WTC11 (cell line): ENCODE data around the gene NET1. TPM values are rescaled to one million over a fixed set of nuclear protein-coding genes. Genes with fewer than 3 reads are reported as not detected.

Experiments used
- ATAC-seq: fragments of 200-7000 bp; cut with Tn5 transposase; 2 replicates; pipeline ENCODE4 v1.10.0; 2021; ENCODE audit warnings: mild to moderate bottlenecking, moderate library complexity
- CTCF ChIA-PET: fragments of 300-600 bp; sonication (Branson Sonifier 250); formaldehyde crosslinking; loops from one replicate; lab custom pipeline; 2021; ENCODE audit warnings: antibody characterized with exemption; lab: Charles Lee
- POLR2A ChIA-PET: fragments of 350-600 bp; sonication (Branson Sonifier 250); formaldehyde crosslinking; loops from one replicate; lab custom pipeline; 2021; ENCODE audit warnings: antibody characterized with exemption; lab: Charles Lee
- DNase-seq: peaks from one replicate; pipeline ENCODE4 v3.0.0; 2021; ENCODE audit warnings: low spot score
- H3K27ac Mint-ChIP-seq: 2 replicates; pipeline ENCODE4 v1.8.0; 2021; ENCODE audit warnings: mixed read lengths
- H3K27me3 Mint-ChIP-seq: 2 replicates; pipeline ENCODE4 v1.8.0; 2021; ENCODE audit warnings: low read depth, mild to moderate bottlenecking, moderate library complexity, mixed read lengths
- H3K36me3 Mint-ChIP-seq: 2 replicates; pipeline ENCODE4 v1.8.0; 2021; ENCODE audit warnings: mixed read lengths
- H3K4me1 Mint-ChIP-seq: 2 replicates; pipeline ENCODE4 v1.8.0; 2022; ENCODE audit warnings: mixed read lengths
- H3K4me3 Mint-ChIP-seq: 2 replicates; pipeline ENCODE4 v1.8.0; 2021; ENCODE audit warnings: mild to moderate bottlenecking, moderate library complexity, mixed read lengths
- H3K9me3 Mint-ChIP-seq: 2 replicates; pipeline ENCODE4 v1.8.0; 2021; ENCODE audit warnings: mixed read lengths
- CREM ChIP-seq: sonication (generic); formaldehyde crosslinking; IDR thresholded peaks from 2 replicates; pipeline ENCODE4 v1.8.1; 2022; ENCODE audit warnings: mild to moderate bottlenecking, missing genetic modification reagents, moderate library complexity
- GABPB1 ChIP-seq: sonication (generic); formaldehyde crosslinking; IDR thresholded peaks from 2 replicates; pipeline ENCODE4 v1.8.1; 2023; ENCODE audit warnings: mild to moderate bottlenecking, missing genetic modification reagents
- JAZF1 ChIP-seq: fragments of 250-450 bp; sonication (Bioruptor Pico); IDR thresholded peaks from 2 replicates; pipeline ENCODE4 v1.9.0; 2021; ENCODE audit warnings: moderate library complexity, mild to moderate bottlenecking, inconsistent platforms
- NFYB ChIP-seq: sonication (generic); formaldehyde crosslinking; conservative IDR thresholded peaks from 2 replicates; pipeline ENCODE4 v1.8.0; 2022; ENCODE audit warnings: low read depth, missing genetic modification reagents
- NR1H2 ChIP-seq: sonication (generic); formaldehyde crosslinking; IDR thresholded peaks from 2 replicates; pipeline ENCODE4 v1.9.0; 2021; ENCODE audit warnings: mild to moderate bottlenecking, moderate library complexity, missing genetic modification reagents
- OVOL2 ChIP-seq: fragments of 250-450 bp; sonication (Bioruptor Pico); IDR thresholded peaks from 2 replicates; pipeline ENCODE4 v1.9.0; 2021; ENCODE audit warnings: mild to moderate bottlenecking, borderline replicate concordance
- SMAD3 ChIP-seq: sonication (generic); formaldehyde crosslinking; IDR thresholded peaks from 2 replicates; pipeline ENCODE4 v1.8.0; 2022; ENCODE audit warnings: missing genetic modification reagents, mild to moderate bottlenecking, borderline replicate concordance
- TEAD1 ChIP-seq: sonication (generic); formaldehyde crosslinking; IDR thresholded peaks from 2 replicates; pipeline ENCODE4 v1.8.0; 2022; ENCODE audit warnings: mild to moderate bottlenecking, missing genetic modification reagents
- TEAD4 ChIP-seq: sonication (generic); formaldehyde crosslinking; IDR thresholded peaks from 2 replicates; pipeline ENCODE4 v1.8.0; 2022; ENCODE audit warnings: mild to moderate bottlenecking, missing genetic modification reagents
- TP53 ChIP-seq: sonication (generic); formaldehyde crosslinking; IDR thresholded peaks from 2 replicates; pipeline ENCODE4 v1.8.1; 2023; ENCODE audit warnings: mild to moderate bottlenecking, missing genetic modification reagents
- ZNF219 ChIP-seq: sonication (generic); formaldehyde crosslinking; IDR thresholded peaks from 2 replicates; pipeline ENCODE4 v1.8.0; 2023; ENCODE audit warnings: missing genetic modification reagents, mild to moderate bottlenecking, borderline replicate concordance
- ZNF317 ChIP-seq: sonication (generic); formaldehyde crosslinking; IDR thresholded peaks from 2 replicates; pipeline ENCODE4 v1.8.1; 2023; ENCODE audit warnings: low read depth, mild to moderate bottlenecking, moderate library complexity, missing genetic modification reagents, borderline replicate concordance
- total RNA-seq: library from RNA; stranded (reverse); gene quantifications from 3 replicates; pipeline ENCODE4 v1.2.3, GENCODE V29; 2021
- TF ChIP-seq, protein P1 (sequence below): fragments of 250-450 bp; sonication (Bioruptor Pico); IDR thresholded peaks from 2 replicates; pipeline ENCODE4 v1.9.0; 2021; ENCODE audit warnings: mild to moderate bottlenecking, borderline replicate concordance
- TF ChIP-seq, protein P2 (sequence below): sonication (generic); formaldehyde crosslinking; conservative IDR thresholded peaks from 2 replicates; pipeline ENCODE4 v1.8.1; 2023; ENCODE audit warnings: mild to moderate bottlenecking, low read depth, missing genetic modification reagents, moderate library complexity
- TF ChIP-seq, protein P3 (sequence below): fragments of 250-450 bp; sonication (Bioruptor Pico); IDR thresholded peaks from 2 replicates; pipeline ENCODE4 v1.8.0; 2021; ENCODE audit warnings: mild to moderate bottlenecking
- TF ChIP-seq, protein P4 (sequence below): sonication (generic); formaldehyde crosslinking; conservative IDR thresholded peaks from 2 replicates; pipeline ENCODE4 v1.8.1; 2022; ENCODE audit warnings: mild to moderate bottlenecking, missing genetic modification reagents
- TF ChIP-seq, protein P5 (sequence below): fragments of 250-450 bp; sonication (Bioruptor Pico); IDR thresholded peaks from 2 replicates; pipeline ENCODE4 v2.1.2; 2022; ENCODE audit warnings: mild to moderate bottlenecking, moderate library complexity
- TF ChIP-seq, protein P6 (sequence below): sonication (generic); formaldehyde crosslinking; IDR thresholded peaks from 2 replicates; pipeline ENCODE4 v1.8.0; 2023; ENCODE audit warnings: missing genetic modification reagents
- TF ChIP-seq, protein P7 (sequence below): fragments of 250-450 bp; sonication (Bioruptor Pico); IDR thresholded peaks from 2 replicates; pipeline ENCODE4 v1.9.0; 2021; ENCODE audit warnings: mild to moderate bottlenecking
- TF ChIP-seq, protein P8 (sequence below): sonication (generic); formaldehyde crosslinking; IDR thresholded peaks from 2 replicates; pipeline ENCODE4 v1.8.0; 2023; ENCODE audit warnings: mild to moderate bottlenecking, missing genetic modification reagents

Gene NET1
- total RNA-seq, 1 experiment from 2014 or later: 85.4 TPM

DNA sequence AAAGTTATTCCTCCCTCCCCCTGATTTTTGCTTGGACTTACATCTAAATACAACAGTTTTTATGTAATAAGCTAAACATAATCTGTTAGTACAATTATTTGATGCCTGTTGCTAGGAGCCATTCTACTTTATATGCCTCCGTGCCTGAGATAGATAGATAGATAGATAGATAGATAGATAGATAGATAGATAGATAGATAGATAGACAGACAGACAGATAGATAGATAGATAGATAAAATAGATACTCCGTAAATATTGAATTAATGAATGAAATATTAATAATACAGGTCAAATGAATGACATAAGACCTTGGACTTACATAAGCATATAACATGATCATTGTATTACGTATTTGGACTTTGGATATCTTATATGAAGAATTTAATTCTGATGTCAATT, 23.0 kb downstream of the NET1 start (continued):
- TF ChIP-seq, protein P1, sequence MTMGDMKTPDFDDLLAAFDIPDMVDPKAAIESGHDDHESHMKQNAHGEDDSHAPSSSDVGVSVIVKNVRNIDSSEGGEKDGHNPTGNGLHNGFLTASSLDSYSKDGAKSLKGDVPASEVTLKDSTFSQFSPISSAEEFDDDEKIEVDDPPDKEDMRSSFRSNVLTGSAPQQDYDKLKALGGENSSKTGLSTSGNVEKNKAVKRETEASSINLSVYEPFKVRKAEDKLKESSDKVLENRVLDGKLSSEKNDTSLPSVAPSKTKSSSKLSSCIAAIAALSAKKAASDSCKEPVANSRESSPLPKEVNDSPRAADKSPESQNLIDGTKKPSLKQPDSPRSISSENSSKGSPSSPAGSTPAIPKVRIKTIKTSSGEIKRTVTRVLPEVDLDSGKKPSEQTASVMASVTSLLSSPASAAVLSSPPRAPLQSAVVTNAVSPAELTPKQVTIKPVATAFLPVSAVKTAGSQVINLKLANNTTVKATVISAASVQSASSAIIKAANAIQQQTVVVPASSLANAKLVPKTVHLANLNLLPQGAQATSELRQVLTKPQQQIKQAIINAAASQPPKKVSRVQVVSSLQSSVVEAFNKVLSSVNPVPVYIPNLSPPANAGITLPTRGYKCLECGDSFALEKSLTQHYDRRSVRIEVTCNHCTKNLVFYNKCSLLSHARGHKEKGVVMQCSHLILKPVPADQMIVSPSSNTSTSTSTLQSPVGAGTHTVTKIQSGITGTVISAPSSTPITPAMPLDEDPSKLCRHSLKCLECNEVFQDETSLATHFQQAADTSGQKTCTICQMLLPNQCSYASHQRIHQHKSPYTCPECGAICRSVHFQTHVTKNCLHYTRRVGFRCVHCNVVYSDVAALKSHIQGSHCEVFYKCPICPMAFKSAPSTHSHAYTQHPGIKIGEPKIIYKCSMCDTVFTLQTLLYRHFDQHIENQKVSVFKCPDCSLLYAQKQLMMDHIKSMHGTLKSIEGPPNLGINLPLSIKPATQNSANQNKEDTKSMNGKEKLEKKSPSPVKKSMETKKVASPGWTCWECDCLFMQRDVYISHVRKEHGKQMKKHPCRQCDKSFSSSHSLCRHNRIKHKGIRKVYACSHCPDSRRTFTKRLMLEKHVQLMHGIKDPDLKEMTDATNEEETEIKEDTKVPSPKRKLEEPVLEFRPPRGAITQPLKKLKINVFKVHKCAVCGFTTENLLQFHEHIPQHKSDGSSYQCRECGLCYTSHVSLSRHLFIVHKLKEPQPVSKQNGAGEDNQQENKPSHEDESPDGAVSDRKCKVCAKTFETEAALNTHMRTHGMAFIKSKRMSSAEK: no peak
- TF ChIP-seq CREM (CRISPR knock-in tag) (no peak), JAZF1 (CRISPR knock-in tag) (no peak), SMAD3 (CRISPR knock-in tag) (no peak)
- TF ChIP-seq, protein P2, sequence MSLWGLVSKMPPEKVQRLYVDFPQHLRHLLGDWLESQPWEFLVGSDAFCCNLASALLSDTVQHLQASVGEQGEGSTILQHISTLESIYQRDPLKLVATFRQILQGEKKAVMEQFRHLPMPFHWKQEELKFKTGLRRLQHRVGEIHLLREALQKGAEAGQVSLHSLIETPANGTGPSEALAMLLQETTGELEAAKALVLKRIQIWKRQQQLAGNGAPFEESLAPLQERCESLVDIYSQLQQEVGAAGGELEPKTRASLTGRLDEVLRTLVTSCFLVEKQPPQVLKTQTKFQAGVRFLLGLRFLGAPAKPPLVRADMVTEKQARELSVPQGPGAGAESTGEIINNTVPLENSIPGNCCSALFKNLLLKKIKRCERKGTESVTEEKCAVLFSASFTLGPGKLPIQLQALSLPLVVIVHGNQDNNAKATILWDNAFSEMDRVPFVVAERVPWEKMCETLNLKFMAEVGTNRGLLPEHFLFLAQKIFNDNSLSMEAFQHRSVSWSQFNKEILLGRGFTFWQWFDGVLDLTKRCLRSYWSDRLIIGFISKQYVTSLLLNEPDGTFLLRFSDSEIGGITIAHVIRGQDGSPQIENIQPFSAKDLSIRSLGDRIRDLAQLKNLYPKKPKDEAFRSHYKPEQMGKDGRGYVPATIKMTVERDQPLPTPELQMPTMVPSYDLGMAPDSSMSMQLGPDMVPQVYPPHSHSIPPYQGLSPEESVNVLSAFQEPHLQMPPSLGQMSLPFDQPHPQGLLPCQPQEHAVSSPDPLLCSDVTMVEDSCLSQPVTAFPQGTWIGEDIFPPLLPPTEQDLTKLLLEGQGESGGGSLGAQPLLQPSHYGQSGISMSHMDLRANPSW (CRISPR knock-in tag): no peak
- TF ChIP-seq, all 79 proteins: peak for 0

DNA sequence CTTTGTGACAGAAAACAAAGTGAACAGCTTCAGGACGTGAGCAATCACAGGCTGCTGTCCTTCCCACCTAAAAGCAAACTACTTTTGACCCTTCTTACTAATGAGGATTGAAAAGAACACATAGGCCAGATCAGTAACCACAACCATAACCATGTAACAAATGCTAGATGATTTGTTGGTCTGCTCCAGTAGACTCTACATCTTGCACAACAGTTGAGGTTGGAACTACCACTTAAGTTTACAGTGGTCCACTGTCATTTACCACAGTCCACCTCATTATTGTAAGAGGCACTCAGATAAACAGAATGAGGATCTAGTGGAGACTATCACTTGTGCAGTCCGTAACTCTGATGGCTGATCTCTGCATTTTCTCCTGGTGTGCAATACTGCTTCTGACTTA, 27.8 kb downstream of the NET1 start:
- H3K27ac Mint-ChIP-seq: peak overlapping the region; percentile 43; the same call in 1 of the 2 replicates
- no peaks in the 10 kb centered on the region for H3K36me3 Mint-ChIP-seq
- no peak overlapping the region for H3K4me3 Mint-ChIP-seq
- ATAC-seq (no peak), DNase-seq (no peak)
- H3K27me3 Mint-ChIP-seq: no peaks in the 10 kb centered on the region
- POLR2A ChIA-PET: no interaction called here
- H3K9me3 Mint-ChIP-seq: no peaks in the 10 kb centered on the region
- H3K4me1 Mint-ChIP-seq: peaks cover 4% of the 10 kb centered on the region; the same call in 1 of the 2 replicates
- CTCF ChIA-PET: interaction anchor here (1.0 to 3.5 kb wide), 4 partner anchors 15 to 190 kb away, joined by 3 to 45 read pairs (median 6); no protein-coding TSS in a partner anchor
- TF ChIP-seq NFYB (CRISPR knock-in tag): no peak
- TF ChIP-seq, protein P3, sequence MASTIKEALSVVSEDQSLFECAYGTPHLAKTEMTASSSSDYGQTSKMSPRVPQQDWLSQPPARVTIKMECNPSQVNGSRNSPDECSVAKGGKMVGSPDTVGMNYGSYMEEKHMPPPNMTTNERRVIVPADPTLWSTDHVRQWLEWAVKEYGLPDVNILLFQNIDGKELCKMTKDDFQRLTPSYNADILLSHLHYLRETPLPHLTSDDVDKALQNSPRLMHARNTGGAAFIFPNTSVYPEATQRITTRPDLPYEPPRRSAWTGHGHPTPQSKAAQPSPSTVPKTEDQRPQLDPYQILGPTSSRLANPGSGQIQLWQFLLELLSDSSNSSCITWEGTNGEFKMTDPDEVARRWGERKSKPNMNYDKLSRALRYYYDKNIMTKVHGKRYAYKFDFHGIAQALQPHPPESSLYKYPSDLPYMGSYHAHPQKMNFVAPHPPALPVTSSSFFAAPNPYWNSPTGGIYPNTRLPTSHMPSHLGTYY (CRISPR knock-in tag): no peak
- TF ChIP-seq ZNF317 (CRISPR knock-in tag): no peak
- TF ChIP-seq, protein P4, sequence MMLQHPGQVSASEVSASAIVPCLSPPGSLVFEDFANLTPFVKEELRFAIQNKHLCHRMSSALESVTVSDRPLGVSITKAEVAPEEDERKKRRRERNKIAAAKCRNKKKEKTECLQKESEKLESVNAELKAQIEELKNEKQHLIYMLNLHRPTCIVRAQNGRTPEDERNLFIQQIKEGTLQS: no peak
- TF ChIP-seq TP53 (CRISPR knock-in tag): no peak
- TF ChIP-seq NR1H2 (CRISPR knock-in tag): no peak
- TF ChIP-seq GABPB1 (CRISPR knock-in tag): no peak
- TF ChIP-seq OVOL2 (CRISPR knock-in tag): no peak
- TF ChIP-seq, protein P5, sequence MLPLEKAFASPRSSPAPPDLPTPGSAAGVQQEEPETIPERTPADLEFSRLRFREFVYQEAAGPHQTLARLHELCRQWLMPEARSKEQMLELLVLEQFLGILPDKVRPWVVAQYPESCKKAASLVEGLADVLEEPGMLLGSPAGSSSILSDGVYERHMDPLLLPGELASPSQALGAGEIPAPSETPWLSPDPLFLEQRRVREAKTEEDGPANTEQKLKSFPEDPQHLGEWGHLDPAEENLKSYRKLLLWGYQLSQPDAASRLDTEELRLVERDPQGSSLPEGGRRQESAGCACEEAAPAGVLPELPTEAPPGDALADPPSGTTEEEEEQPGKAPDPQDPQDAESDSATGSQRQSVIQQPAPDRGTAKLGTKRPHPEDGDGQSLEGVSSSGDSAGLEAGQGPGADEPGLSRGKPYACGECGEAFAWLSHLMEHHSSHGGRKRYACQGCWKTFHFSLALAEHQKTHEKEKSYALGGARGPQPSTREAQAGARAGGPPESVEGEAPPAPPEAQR (CRISPR knock-in tag): no peak
- TF ChIP-seq, protein P6, sequence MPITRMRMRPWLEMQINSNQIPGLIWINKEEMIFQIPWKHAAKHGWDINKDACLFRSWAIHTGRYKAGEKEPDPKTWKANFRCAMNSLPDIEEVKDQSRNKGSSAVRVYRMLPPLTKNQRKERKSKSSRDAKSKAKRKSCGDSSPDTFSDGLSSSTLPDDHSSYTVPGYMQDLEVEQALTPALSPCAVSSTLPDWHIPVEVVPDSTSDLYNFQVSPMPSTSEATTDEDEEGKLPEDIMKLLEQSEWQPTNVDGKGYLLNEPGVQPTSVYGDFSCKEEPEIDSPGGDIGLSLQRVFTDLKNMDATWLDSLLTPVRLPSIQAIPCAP (CRISPR knock-in tag): no peak
- no peak for TF ChIP-seq ZNF219 (CRISPR knock-in tag)
- TF ChIP-seq TEAD1 (CRISPR knock-in tag): no peak
- no peak for TF ChIP-seq TEAD4
- TF ChIP-seq, protein P7, sequence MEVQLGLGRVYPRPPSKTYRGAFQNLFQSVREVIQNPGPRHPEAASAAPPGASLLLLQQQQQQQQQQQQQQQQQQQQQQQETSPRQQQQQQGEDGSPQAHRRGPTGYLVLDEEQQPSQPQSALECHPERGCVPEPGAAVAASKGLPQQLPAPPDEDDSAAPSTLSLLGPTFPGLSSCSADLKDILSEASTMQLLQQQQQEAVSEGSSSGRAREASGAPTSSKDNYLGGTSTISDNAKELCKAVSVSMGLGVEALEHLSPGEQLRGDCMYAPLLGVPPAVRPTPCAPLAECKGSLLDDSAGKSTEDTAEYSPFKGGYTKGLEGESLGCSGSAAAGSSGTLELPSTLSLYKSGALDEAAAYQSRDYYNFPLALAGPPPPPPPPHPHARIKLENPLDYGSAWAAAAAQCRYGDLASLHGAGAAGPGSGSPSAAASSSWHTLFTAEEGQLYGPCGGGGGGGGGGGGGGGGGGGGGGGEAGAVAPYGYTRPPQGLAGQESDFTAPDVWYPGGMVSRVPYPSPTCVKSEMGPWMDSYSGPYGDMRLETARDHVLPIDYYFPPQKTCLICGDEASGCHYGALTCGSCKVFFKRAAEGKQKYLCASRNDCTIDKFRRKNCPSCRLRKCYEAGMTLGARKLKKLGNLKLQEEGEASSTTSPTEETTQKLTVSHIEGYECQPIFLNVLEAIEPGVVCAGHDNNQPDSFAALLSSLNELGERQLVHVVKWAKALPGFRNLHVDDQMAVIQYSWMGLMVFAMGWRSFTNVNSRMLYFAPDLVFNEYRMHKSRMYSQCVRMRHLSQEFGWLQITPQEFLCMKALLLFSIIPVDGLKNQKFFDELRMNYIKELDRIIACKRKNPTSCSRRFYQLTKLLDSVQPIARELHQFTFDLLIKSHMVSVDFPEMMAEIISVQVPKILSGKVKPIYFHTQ: no peak
- TF ChIP-seq, protein P8, sequence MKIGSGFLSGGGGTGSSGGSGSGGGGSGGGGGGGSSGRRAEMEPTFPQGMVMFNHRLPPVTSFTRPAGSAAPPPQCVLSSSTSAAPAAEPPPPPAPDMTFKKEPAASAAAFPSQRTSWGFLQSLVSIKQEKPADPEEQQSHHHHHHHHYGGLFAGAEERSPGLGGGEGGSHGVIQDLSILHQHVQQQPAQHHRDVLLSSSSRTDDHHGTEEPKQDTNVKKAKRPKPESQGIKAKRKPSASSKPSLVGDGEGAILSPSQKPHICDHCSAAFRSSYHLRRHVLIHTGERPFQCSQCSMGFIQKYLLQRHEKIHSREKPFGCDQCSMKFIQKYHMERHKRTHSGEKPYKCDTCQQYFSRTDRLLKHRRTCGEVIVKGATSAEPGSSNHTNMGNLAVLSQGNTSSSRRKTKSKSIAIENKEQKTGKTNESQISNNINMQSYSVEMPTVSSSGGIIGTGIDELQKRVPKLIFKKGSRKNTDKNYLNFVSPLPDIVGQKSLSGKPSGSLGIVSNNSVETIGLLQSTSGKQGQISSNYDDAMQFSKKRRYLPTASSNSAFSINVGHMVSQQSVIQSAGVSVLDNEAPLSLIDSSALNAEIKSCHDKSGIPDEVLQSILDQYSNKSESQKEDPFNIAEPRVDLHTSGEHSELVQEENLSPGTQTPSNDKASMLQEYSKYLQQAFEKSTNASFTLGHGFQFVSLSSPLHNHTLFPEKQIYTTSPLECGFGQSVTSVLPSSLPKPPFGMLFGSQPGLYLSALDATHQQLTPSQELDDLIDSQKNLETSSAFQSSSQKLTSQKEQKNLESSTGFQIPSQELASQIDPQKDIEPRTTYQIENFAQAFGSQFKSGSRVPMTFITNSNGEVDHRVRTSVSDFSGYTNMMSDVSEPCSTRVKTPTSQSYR (CRISPR knock-in tag): no peak
